Epithelial cell of esophagus (primary cell): ENCODE results near the gene SIGLEC8.

ENCODE experiments used
- DNase-seq: peaks from one replicate; pipeline ENCODE4 v3.0.0; 2010; ENCODE audit warnings: low read depth
- H3K4me3 ChIP-seq: 2 replicates; pipeline ENCODE4 v1.5.1; 2011; ENCODE audit warnings: mild to moderate bottlenecking, low read length, control low read depth
- CTCF ChIP-seq: IDR thresholded peaks from 2 replicates; pipeline ENCODE4 v1.5.1; 2011; ENCODE audit warnings: low read depth, mild to moderate bottlenecking, low read length, control low read depth, inconsistent platforms; ENCODE audit not compliant: insufficient read depth; ENCODE audit errors: missing control alignments

The SIGLEC8 gene

GRCh38 chr19:51458051-51458645, at the start of gene SIGLEC8:
TSS of gene SIGLEC8 (minus strand) at chr19:51458454. CDS start at chr19:51458387, 67 bp downstream.
- no peak for TF ChIP-seq CTCF
- no peak for DNase-seq
- H3K4me3 ChIP-seq: no peak within 1 kb of the TSS

DNA sequence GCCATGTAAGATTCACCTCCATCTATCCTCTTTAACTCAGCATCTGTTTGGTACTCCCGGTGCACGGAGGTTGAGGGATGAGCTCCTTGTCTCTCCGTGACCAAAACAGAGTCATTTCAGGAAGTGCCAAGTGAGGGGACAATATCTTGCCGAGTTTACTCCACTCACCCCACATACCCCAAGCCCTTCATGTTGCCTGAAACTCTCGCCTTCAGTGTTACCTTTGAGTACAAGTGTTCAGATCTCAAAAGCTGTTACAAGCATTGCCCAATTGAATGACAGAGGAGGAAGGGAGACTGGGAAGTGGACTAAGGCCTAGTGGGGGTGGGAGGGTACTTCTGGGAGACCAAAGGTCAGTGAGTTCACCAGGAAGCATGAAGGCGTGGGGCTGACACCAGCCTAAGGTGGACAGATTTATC, 49.4 kb upstream of the SIGLEC8 start:
- H3K4me3 ChIP-seq: no peak overlapping the region
- no peak for TF ChIP-seq CTCF

GRCh38 chr19:51507192-51507591, 48.9 kb upstream of the SIGLEC8 start:
- no peak for DNase-seq
- no peak for TF ChIP-seq CTCF
- no peak overlapping the region for H3K4me3 ChIP-seq

More for the DNA sequence above, 49.4 kb upstream of the SIGLEC8 start:
- no peak for DNase-seq

- H3K4me3 ChIP-seq: no peak overlapping the region
- no peak for DNase-seq
- no peak for TF ChIP-seq CTCF
Measured at GRCh38 chr19:51505904-51506303, 47.6 kb upstream of the SIGLEC8 start.

DNA sequence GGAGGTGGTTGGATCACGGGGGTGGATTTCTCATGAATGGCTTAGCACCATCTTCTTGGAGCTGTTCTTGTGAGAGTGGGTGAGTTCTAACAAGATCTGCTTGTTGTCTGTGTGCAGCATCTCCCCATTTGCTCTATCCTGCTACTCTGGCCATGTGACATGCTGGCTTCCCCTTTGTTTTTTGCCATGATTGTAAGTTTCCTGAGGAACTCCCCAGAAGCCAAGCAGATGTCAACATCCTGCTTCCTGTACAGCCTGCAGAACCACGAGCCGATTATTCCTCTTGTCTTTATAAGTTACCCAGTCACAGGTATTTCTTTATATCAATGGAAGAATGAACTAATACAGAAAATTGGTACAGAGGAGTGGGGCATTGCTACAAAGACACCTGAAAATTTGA, 45.6 kb upstream of the SIGLEC8 start:
- H3K4me3 ChIP-seq: no peak overlapping the region
- TF ChIP-seq CTCF: no peak
- DNase-seq: no peak

- no peak overlapping the region for H3K4me3 ChIP-seq
- no peak for TF ChIP-seq CTCF
Measured at GRCh38 chr19:51503286-51503817, 45.1 kb upstream of the SIGLEC8 start.

More at GRCh38 chr19:51503286-51503817, 45.1 kb upstream of the SIGLEC8 start:
- DNase-seq: no peak
